Esophagus muscularis mucosa (tissue), 4 donors: ENCODE data around the gene SFT2D2. TPM values are rescaled to one million over a fixed set of nuclear protein-coding genes. Genes with fewer than 3 reads are reported as not detected.

ENCODE experiments used
- DNase-seq: peaks from one replicate; pipeline ENCODE4 v3.0.0-alpha.2; 2017; ENCODE audit errors: extremely low spot score
- H3K27ac ChIP-seq, 4 donors: fragments of 200-600 bp; sonication (generic); replicated peaks in 1 of 4; 1 replicate in 3 of 4; 2 replicates in 1 of 4; pipeline ENCODE4 v1.5.1; 2016 to 2019; ENCODE audit warnings: mild to moderate bottlenecking in 1 of 4
- H3K27me3 ChIP-seq, 4 donors: fragments of 200-600 bp; sonication (generic); one replicate each; pipeline versions ENCODE4 v1.5.1 to v1.6.0; 2016 to 2019
- H3K36me3 ChIP-seq, 4 donors: fragments of 200-600 bp; sonication (generic); one replicate each; pipeline ENCODE4 v1.5.1; 2016 to 2019
- H3K4me1 ChIP-seq, 4 donors: fragments of 200-600 bp; sonication (generic); one replicate each; pipeline ENCODE4 v1.5.1; 2016 to 2019
- H3K4me3 ChIP-seq, 4 donors: fragments of 200-600 bp; sonication (generic); 1 replicate in 2 of 4; 2 replicates in 2 of 4; pipeline ENCODE4 v1.5.1; 2016 to 2019; ENCODE audit warnings: mild to moderate bottlenecking in 4 of 4, moderate library complexity in 1 of 4
- H3K9me3 ChIP-seq, 4 donors: fragments of 200-600 bp; sonication (generic); 1 replicate in 3 of 4; 2 replicates in 1 of 4; pipeline ENCODE4 v1.5.1; 2016 to 2019
- EP300 ChIP-seq: sonication (generic); formaldehyde crosslinking; IDR thresholded peaks from one replicate; pipeline ENCODE4 v1.6.1; 2017; ENCODE audit warnings: antibody characterized with exemption
- POLR2A ChIP-seq: fragments of 450-650 bp; IDR thresholded peaks from one replicate; pipeline ENCODE4 v1.6.1; 2017; ENCODE audit warnings: antibody characterized with exemption, moderate library complexity, mild to moderate bottlenecking, low read depth
- POLR2AphosphoS5 ChIP-seq, 2 donors: sonication (generic); formaldehyde crosslinking; IDR thresholded peaks; one replicate each; pipeline ENCODE4 v1.6.1; 2017; ENCODE audit warnings: antibody characterized with exemption in 2 of 2
- WGBS: methylation state at CpG from one replicate; pipeline ENCODE4 v1.1.5; 2018; 5-methylcytosine and 5-hydroxymethylcytosine counted together
- intact Hi-C: fragments of 100-400 bp; cut with DNase I; formaldehyde crosslinking; loops from one replicate; pipeline ENCODE4 v1.15.1; 2023
- total RNA-seq, 4 donors: library from RNA; depleted of rRNA; stranded (reverse); fragments of >200 nt; gene quantifications; one replicate each; pipeline versions ENCODE4 v1.1.0 to v1.2.1, GENCODE V29; 2016
- TF ChIP-seq, protein P1 (sequence below), 3 experiments: fragments of 200-600 bp in 2 of 3; fragments of 450-650 bp in 1 of 3; sonication (generic) in 2 of 3; IDR thresholded peaks; one replicate each; pipeline ENCODE4 v1.5.1; 2017 to 2019; ENCODE audit warnings: antibody characterized with exemption in 3 of 3, mild to moderate bottlenecking in 2 of 3, moderate library complexity in 1 of 3

The SFT2D2 gene
- total RNA-seq, 4 donors from 2014 or later: 27.8 to 35.1 (median 29.9) TPM

DNA sequence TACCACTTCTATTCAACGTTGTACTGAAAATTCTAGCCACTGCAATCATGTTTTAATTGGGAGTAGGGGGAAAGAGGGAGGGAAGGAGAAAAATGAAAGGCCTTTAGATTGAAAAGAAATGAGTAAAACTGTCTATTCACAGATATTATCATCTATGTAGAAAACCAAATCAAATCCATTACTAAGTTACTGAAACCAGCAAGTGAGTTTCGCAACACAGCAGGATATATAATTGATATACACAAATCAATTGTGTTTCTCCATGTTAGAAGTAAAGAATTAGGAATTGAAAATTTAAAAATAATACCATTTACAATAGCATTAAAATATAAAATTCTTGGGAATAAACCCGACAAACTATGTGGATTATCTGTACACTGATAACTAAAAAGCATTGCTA lies 19.2 kb downstream of the SFT2D2 start:
- intact Hi-C loops: no loop called here
- no peak for DNase-seq
- H3K27me3 ChIP-seq: no peaks in the 10 kb centered on the region
- TF ChIP-seq, protein P1, sequence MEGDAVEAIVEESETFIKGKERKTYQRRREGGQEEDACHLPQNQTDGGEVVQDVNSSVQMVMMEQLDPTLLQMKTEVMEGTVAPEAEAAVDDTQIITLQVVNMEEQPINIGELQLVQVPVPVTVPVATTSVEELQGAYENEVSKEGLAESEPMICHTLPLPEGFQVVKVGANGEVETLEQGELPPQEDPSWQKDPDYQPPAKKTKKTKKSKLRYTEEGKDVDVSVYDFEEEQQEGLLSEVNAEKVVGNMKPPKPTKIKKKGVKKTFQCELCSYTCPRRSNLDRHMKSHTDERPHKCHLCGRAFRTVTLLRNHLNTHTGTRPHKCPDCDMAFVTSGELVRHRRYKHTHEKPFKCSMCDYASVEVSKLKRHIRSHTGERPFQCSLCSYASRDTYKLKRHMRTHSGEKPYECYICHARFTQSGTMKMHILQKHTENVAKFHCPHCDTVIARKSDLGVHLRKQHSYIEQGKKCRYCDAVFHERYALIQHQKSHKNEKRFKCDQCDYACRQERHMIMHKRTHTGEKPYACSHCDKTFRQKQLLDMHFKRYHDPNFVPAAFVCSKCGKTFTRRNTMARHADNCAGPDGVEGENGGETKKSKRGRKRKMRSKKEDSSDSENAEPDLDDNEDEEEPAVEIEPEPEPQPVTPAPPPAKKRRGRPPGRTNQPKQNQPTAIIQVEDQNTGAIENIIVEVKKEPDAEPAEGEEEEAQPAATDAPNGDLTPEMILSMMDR (IDR thresholded peaks at IDR 0.05): no peak
- no peak for TF ChIP-seq POLR2A
- no peak for TF ChIP-seq EP300
- no peak for TF ChIP-seq POLR2AphosphoS5 (IDR thresholded peaks at IDR 0.05)
- no peak overlapping the region for H3K27ac ChIP-seq
- peaks cover 20 to 40% (median 25%) of the 10 kb centered on the region in 4 donors for H3K4me1 ChIP-seq
- H3K36me3 ChIP-seq: peaks cover 19 to 64% (median 45%) of the 10 kb centered on the region in 4 donors
- no peak overlapping the region for H3K4me3 ChIP-seq
- no peaks in the 10 kb centered on the region for H3K9me3 ChIP-seq
- WGBS: 95% methylated on average over 3 of the region's 3 CpGs

DNA sequence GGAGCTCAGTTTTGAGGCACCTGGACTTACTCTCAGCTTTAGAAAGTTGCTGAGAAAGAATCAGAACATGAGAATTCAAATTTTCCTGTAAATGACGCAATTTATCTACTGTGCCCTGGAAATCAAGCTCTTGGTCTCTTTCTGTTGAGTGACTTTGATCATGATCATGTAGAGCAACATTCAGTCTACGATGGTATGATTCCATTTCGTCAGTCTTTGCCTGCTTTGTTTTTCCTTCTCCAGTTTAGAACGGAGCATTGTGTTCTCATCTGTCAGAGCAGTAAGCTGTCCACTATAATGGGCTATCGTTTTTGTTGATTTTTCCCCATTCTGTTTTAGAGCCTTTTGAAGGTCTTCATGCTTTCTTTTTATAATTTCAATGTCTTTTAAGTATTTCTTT lies 20.7 kb downstream of the SFT2D2 start:
- 87% methylated on average over 5 of the region's 5 CpGs for WGBS
- DNase-seq: no peak
- Histone ChIP-seq H3K9me3 (no peaks in the 10 kb centered on the region), H3K4me1 (peaks cover 20 to 41% (median 27%) of the 10 kb centered on the region in 4 donors), H3K36me3 (peaks cover 27 to 64% (median 42%) of the 10 kb centered on the region in 4 donors), H3K27ac (no peak overlapping the region), H3K27me3 (no peaks in the 10 kb centered on the region), H3K4me3 (no peak overlapping the region)
- TF ChIP-seq POLR2AphosphoS5 (IDR thresholded peaks at IDR 0.05) (no peak), EP300 (no peak), POLR2A (no peak)
- TF ChIP-seq, protein P1 (IDR thresholded peaks at IDR 0.05): no peak
- intact Hi-C loops: no loop called here

DNA sequence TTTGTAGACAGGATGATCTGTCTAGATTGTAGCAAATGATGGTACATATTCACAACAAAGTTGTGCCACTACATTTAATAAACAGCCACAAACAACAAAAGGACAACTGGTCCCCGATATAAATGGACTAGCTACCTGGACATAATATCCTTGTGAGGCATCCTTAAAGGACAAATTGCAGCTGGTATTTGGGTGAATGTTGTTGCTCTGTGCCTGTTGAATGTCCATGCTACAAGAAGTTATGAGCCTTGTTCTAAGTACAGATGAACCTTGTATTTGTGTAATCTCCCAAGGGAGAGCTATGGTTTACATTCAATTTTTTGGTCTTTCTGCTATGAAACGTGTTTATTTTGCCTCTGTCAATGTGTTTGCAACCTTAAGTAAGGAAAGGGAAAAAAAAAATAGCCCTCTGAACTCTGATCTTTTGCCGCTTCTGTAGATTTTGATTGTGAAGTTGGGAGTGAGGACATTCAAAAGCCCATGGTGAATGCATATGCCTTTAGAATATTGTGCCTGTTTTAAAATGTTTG lies 26.5 kb downstream of the SFT2D2 start:
- Histone ChIP-seq H3K4me3 (no peak overlapping the region), H3K36me3 (peaks cover 10 to 28% (median 14%) of the 10 kb centered on the region in 4 donors), H3K9me3 (peaks cover 0 to 18% (median 14%) of the 10 kb centered on the region in 4 donors), H3K27ac (no peak overlapping the region), H3K27me3 (no peaks in the 10 kb centered on the region), H3K4me1 (peaks cover 0 to 16% (median 12%) of the 10 kb centered on the region in 4 donors)
- no peak for DNase-seq
- TF ChIP-seq POLR2AphosphoS5 (IDR thresholded peaks at IDR 0.05) (no peak), POLR2A (no peak), EP300 (no peak)
- TF ChIP-seq, protein P1 (IDR thresholded peaks at IDR 0.05): no peak
- intact Hi-C loops: no loop called here
- 74% methylated on average over 3 of the region's 3 CpGs for WGBS

DNA sequence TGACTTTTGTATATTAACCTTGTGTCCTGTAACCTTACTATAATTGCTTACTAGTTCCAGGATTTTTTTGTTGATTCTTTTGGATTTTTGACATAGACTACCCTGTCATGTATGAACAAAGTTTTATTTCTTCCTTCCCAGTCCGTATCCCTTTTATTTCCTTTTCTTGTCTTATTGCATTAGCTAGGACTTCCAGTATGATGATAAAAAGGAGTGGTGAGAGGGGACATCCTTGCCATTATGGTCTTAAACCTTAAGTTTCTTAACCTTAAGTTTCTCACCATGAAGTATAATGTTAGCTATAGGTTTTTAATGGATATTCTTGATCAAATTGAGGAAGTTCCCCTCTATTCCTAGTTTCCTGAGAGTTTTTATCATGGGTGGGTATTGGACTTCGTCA lies 30.4 kb downstream of the SFT2D2 start:
- 94% methylated on average over 2 of the region's 2 CpGs for WGBS
- H3K27ac ChIP-seq: no peak overlapping the region
- TF ChIP-seq POLR2AphosphoS5 (IDR thresholded peaks at IDR 0.05) (no peak), EP300 (no peak)
- peaks cover 0 to 18% (median 14%) of the 10 kb centered on the region in 4 donors for H3K9me3 ChIP-seq
- H3K36me3 ChIP-seq: peaks cover 0 to 4% (median 0%) of the 10 kb centered on the region in 4 donors
- no peak overlapping the region for H3K4me3 ChIP-seq
- peaks cover 0 to 15% (median 11%) of the 10 kb centered on the region in 4 donors for H3K4me1 ChIP-seq
- no peak for DNase-seq
- intact Hi-C loops: no loop called here
- H3K27me3 ChIP-seq: no peaks in the 10 kb centered on the region

DNA sequence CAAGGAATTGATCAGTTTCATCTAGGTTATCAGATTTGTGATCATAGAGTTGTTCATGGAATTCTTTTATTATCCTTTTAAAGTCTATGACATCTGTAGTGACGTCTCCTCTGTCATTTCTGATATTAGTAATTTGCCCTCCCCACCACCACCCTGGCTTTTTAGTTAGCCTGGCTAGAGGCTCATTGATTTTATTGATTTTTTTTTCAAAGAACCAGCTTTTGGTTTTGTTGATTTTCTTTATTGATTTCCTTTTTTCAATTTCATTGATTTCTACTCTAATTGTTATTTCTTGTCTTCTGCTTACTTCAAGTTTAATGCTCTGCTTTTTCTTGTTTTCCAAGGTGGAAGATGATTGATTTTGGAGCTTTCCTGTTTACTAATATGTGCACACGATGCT lies 31.6 kb downstream of the SFT2D2 start:
- Histone ChIP-seq H3K27me3 (no peaks in the 10 kb centered on the region), H3K36me3 (no peaks in the 10 kb centered on the region), H3K27ac (no peak overlapping the region), H3K4me1 (peaks cover 0 to 10% (median 9%) of the 10 kb centered on the region in 4 donors), H3K4me3 (no peak overlapping the region), H3K9me3 (peaks cover 0 to 18% (median 14%) of the 10 kb centered on the region in 4 donors)
- intact Hi-C loops: no loop called here
- 48% methylated on average over 2 of the region's 2 CpGs for WGBS
- TF ChIP-seq EP300: no peak
- TF ChIP-seq POLR2AphosphoS5 (IDR thresholded peaks at IDR 0.05): no peak
- no peak for DNase-seq

DNA sequence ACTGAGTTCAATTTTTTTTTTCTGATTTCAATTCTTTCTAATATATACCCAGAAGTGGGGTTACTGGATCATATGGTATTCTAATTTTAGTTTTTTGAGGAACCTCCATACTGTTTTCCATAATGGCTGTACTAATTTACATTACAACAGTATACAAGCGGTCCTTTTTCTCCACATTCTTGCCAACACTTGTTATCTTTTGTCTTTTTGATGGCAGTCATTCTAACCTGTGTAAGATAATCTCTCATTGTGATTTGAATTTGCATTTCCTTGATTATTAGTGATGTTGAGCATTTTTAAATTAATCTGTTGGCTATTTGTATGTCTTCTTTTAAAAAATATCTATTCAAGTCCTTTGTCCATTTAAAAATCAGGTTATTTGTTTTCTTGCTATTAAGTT lies 33.8 kb downstream of the SFT2D2 start:
- no peaks in the 10 kb centered on the region for H3K27me3 ChIP-seq
- no peak for TF ChIP-seq POLR2AphosphoS5 (IDR thresholded peaks at IDR 0.05)
- TF ChIP-seq, protein P1 (IDR thresholded peaks at IDR 0.05): no peak
- no peak overlapping the region for H3K4me3 ChIP-seq
- H3K36me3 ChIP-seq: no peaks in the 10 kb centered on the region
- H3K4me1 ChIP-seq: peaks cover 0 to 9% (median 5%) of the 10 kb centered on the region in 4 donors
- intact Hi-C loops: no loop called here
- 95% methylated on average over 1 of the region's 1 CpG for WGBS
- no peak overlapping the region for H3K27ac ChIP-seq
- H3K9me3 ChIP-seq: peaks cover 0 to 18% (median 14%) of the 10 kb centered on the region in 4 donors
- no peak for DNase-seq
